WTC11 (cell line): ENCODE results near the gene DNPH1. TPM values are rescaled to one million over a fixed set of nuclear protein-coding genes. Genes with fewer than 3 reads are reported as not detected.

Experiments
- ATAC-seq: fragments of 200-7000 bp; cut with Tn5 transposase; 2 replicates; pipeline ENCODE4 v1.10.0; 2021; ENCODE audit warnings: mild to moderate bottlenecking, moderate library complexity
- CTCF ChIA-PET: fragments of 300-600 bp; sonication (Branson Sonifier 250); formaldehyde crosslinking; loops from one replicate; lab custom pipeline; 2021; ENCODE audit warnings: antibody characterized with exemption; lab: Charles Lee
- POLR2A ChIA-PET: fragments of 350-600 bp; sonication (Branson Sonifier 250); formaldehyde crosslinking; loops from one replicate; lab custom pipeline; 2021; ENCODE audit warnings: antibody characterized with exemption; lab: Charles Lee
- DNase-seq: peaks from one replicate; pipeline ENCODE4 v3.0.0; 2021; ENCODE audit warnings: low spot score
- H3K27ac Mint-ChIP-seq: 2 replicates; pipeline ENCODE4 v1.8.0; 2021; ENCODE audit warnings: mixed read lengths
- H3K27me3 Mint-ChIP-seq: 2 replicates; pipeline ENCODE4 v1.8.0; 2021; ENCODE audit warnings: low read depth, mild to moderate bottlenecking, moderate library complexity, mixed read lengths
- H3K36me3 Mint-ChIP-seq: 2 replicates; pipeline ENCODE4 v1.8.0; 2021; ENCODE audit warnings: mixed read lengths
- H3K4me1 Mint-ChIP-seq: 2 replicates; pipeline ENCODE4 v1.8.0; 2022; ENCODE audit warnings: mixed read lengths
- H3K4me3 Mint-ChIP-seq: 2 replicates; pipeline ENCODE4 v1.8.0; 2021; ENCODE audit warnings: mild to moderate bottlenecking, moderate library complexity, mixed read lengths
- H3K9me3 Mint-ChIP-seq: 2 replicates; pipeline ENCODE4 v1.8.0; 2021; ENCODE audit warnings: mixed read lengths
- ATF1 ChIP-seq: sonication (generic); formaldehyde crosslinking; IDR thresholded peaks from 2 replicates; pipeline ENCODE4 v1.8.1; 2023; ENCODE audit warnings: mild to moderate bottlenecking, moderate library complexity, missing genetic modification reagents
- ATF3 ChIP-seq: sonication (generic); formaldehyde crosslinking; conservative IDR thresholded peaks from 2 replicates; pipeline ENCODE4 v1.8.1; 2022; ENCODE audit warnings: mild to moderate bottlenecking, missing genetic modification reagents
- CREB1 ChIP-seq: sonication (generic); formaldehyde crosslinking; IDR thresholded peaks from 2 replicates; pipeline ENCODE4 v1.8.0; 2023; ENCODE audit warnings: mild to moderate bottlenecking, missing genetic modification reagents
- E2F1 ChIP-seq: sonication (generic); formaldehyde crosslinking; IDR thresholded peaks from 2 replicates; pipeline ENCODE4 v1.8.0; 2022; ENCODE audit warnings: mild to moderate bottlenecking, missing genetic modification reagents
- ELF4 ChIP-seq: sonication (generic); formaldehyde crosslinking; IDR thresholded peaks from 2 replicates; pipeline ENCODE4 v1.8.1; 2022; ENCODE audit warnings: low read depth, mild to moderate bottlenecking, moderate library complexity, missing genetic modification reagents
- FOXJ3 ChIP-seq: sonication (generic); formaldehyde crosslinking; IDR thresholded peaks from 2 replicates; pipeline ENCODE4 v1.9.0; 2021; ENCODE audit warnings: missing genetic modification reagents, mild to moderate bottlenecking, borderline replicate concordance
- FOXP1 ChIP-seq: sonication (generic); formaldehyde crosslinking; IDR thresholded peaks from 2 replicates; pipeline ENCODE4 v1.8.0; 2022; ENCODE audit warnings: missing genetic modification reagents, mild to moderate bottlenecking, moderate library complexity, borderline replicate concordance
- FOXP4 ChIP-seq: sonication (generic); formaldehyde crosslinking; IDR thresholded peaks from 2 replicates; pipeline ENCODE4 v1.8.0; 2022; ENCODE audit warnings: mild to moderate bottlenecking, missing genetic modification reagents
- GABPB1 ChIP-seq: sonication (generic); formaldehyde crosslinking; IDR thresholded peaks from 2 replicates; pipeline ENCODE4 v1.8.1; 2023; ENCODE audit warnings: mild to moderate bottlenecking, missing genetic modification reagents
- HMGA2 ChIP-seq: fragments of 250-450 bp; sonication (Bioruptor Pico); IDR thresholded peaks from 2 replicates; pipeline ENCODE4 v1.4.0; 2021; ENCODE audit warnings: mild to moderate bottlenecking, moderate library complexity
- MAX ChIP-seq: sonication (generic); formaldehyde crosslinking; IDR thresholded peaks from 2 replicates; pipeline ENCODE4 v1.8.0; 2022; ENCODE audit warnings: mild to moderate bottlenecking, missing genetic modification reagents
- MXD4 ChIP-seq: fragments of 250-450 bp; sonication (Bioruptor Pico); IDR thresholded peaks from 2 replicates; pipeline ENCODE4 v1.8.0; 2021; ENCODE audit warnings: mild to moderate bottlenecking, moderate library complexity, borderline replicate concordance
- NFYB ChIP-seq: sonication (generic); formaldehyde crosslinking; conservative IDR thresholded peaks from 2 replicates; pipeline ENCODE4 v1.8.0; 2022; ENCODE audit warnings: low read depth, missing genetic modification reagents
- NR3C1 ChIP-seq: sonication (generic); formaldehyde crosslinking; conservative IDR thresholded peaks from 2 replicates; pipeline ENCODE4 v1.8.1; 2023; ENCODE audit warnings: low read depth, mild to moderate bottlenecking, missing genetic modification reagents
- PRRX2 ChIP-seq: fragments of 250-450 bp; sonication (Bioruptor Pico); IDR thresholded peaks from 2 replicates; pipeline ENCODE4 v1.8.0; 2021; ENCODE audit warnings: mild to moderate bottlenecking
- RELA ChIP-seq: sonication (generic); formaldehyde crosslinking; IDR thresholded peaks from 2 replicates; pipeline ENCODE4 v1.8.1; 2022; ENCODE audit warnings: missing genetic modification reagents, mild to moderate bottlenecking, borderline replicate concordance
- SMAD4 ChIP-seq: sonication (generic); formaldehyde crosslinking; IDR thresholded peaks from 2 replicates; pipeline ENCODE4 v1.8.0; 2022; ENCODE audit warnings: mild to moderate bottlenecking, missing genetic modification reagents
- ZNF396 ChIP-seq: fragments of 250-450 bp; sonication (Bioruptor Pico); IDR thresholded peaks from 2 replicates; pipeline ENCODE4 v1.8.0; 2021; ENCODE audit warnings: mild to moderate bottlenecking, moderate library complexity, borderline replicate concordance
- ZNF671 ChIP-seq: fragments of 250-450 bp; sonication (Bioruptor Pico); IDR thresholded peaks from 2 replicates; pipeline ENCODE4 v1.8.0; 2021; ENCODE audit warnings: mild to moderate bottlenecking
- ZSCAN18 ChIP-seq: fragments of 250-450 bp; sonication (Bioruptor Pico); IDR thresholded peaks from 2 replicates; pipeline ENCODE4 v2.1.2; 2022; ENCODE audit warnings: mild to moderate bottlenecking, moderate library complexity
- total RNA-seq: library from RNA; stranded (reverse); gene quantifications from 3 replicates; pipeline ENCODE4 v1.2.3, GENCODE V29; 2021

The DNPH1 gene
- total RNA-seq, 1 experiment from 2014 or later, result 48.4 TPM

- no peak for ATAC-seq
Measured at GRCh38 chr6:43175676-43176422, 53.4 kb downstream of the DNPH1 start.

More at GRCh38 chr6:43175676-43176422, 53.4 kb downstream of the DNPH1 start:
- POLR2A ChIA-PET, result interaction anchor here (1.5 kb wide), 1 partner anchor 116 kb away, joined by 4 read pairs; the partner anchor contains the start of genes KLC4 and MRPL2
- Mint-ChIP-seq H3K27ac (no peak overlapping the region), H3K4me1 (peaks cover 25% of the 10 kb centered on the region), H3K4me3 (no peak overlapping the region), H3K9me3 (no peaks in the 10 kb centered on the region), H3K27me3 (peaks cover 9% of the 10 kb centered on the region), H3K36me3 (peaks cover 36% of the 10 kb centered on the region)
- TF ChIP-seq RELA (CRISPR knock-in tag) (no peak), MXD4 (CRISPR knock-in tag) (no peak), NFYB (CRISPR knock-in tag) (no peak), ZNF671 (no peak), GABPB1 (CRISPR knock-in tag) (no peak), FOXJ3 (no peak), ZNF396 (CRISPR knock-in tag) (no peak), SMAD4 (CRISPR knock-in tag) (no peak), ZSCAN18 (CRISPR knock-in tag) (no peak), CREB1 (no peak), E2F1 (no peak), ELF4 (CRISPR knock-in tag) (no peak), HMGA2 (CRISPR knock-in tag) (no peak), FOXP1 (no peak), ATF1 (CRISPR knock-in tag) (no peak), FOXP4 (CRISPR knock-in tag) (no peak), NR3C1 (no peak), ATF3 (CRISPR knock-in tag) (no peak), MAX (CRISPR knock-in tag) (no peak), PRRX2 (CRISPR knock-in tag) (no peak)
- CTCF ChIA-PET, result no interaction called here
- no peak for DNase-seq

Other genes with a start within 250 kb of the DNPH1 start
- gene PPP2R5D, start 244.9 kb downstream of the DNPH1 start, total RNA-seq, result 47.5 to 52.7 TPM (median 49.0 TPM) in 3 replicates
- 85.0 to 91.2 TPM (median 86.5 TPM) in 3 replicates for gene MEA1, start 215.5 kb downstream of the DNPH1 start, total RNA-seq
- 157 to 172 TPM (median 169 TPM) in 3 replicates for gene KLHDC3, start 215.2 kb downstream of the DNPH1 start, total RNA-seq
- gene RRP36, start 207.9 kb downstream of the DNPH1 start, total RNA-seq, result 65.6 to 81.0 TPM (median 67.9 TPM) in 3 replicates
- gene CUL7, start 175.6 kb downstream of the DNPH1 start, total RNA-seq, result 20.8 to 27.9 TPM (median 27.0 TPM) in 3 replicates
- 107 to 131 TPM (median 112 TPM) in 3 replicates for gene MRPL2, start 170.0 kb downstream of the DNPH1 start, total RNA-seq
- gene KLC4, start 169.8 kb downstream of the DNPH1 start, total RNA-seq, result 31.2 to 36.4 TPM (median 35.7 TPM) in 3 replicates
- gene PTK7, start 153.2 kb downstream of the DNPH1 start, total RNA-seq, result 151 to 165 TPM (median 160 TPM) in 3 replicates
- gene SRF, start 58.2 kb downstream of the DNPH1 start, total RNA-seq, result 43.9 to 46.2 TPM (median 45.3 TPM) in 3 replicates
- gene CUL9, start 47.3 kb downstream of the DNPH1 start, total RNA-seq, result 15.2 to 20.5 TPM (median 19.2 TPM) in 3 replicates
- 0.66 to 0.78 TPM (median 0.68 TPM) in 3 replicates for gene TTBK1, start 14.0 kb upstream of the DNPH1 start, total RNA-seq
- gene SLC22A7, start 68.8 kb upstream of the DNPH1 start, total RNA-seq, result not detected in 3 replicates
- gene CRIP3, start 79.3 kb upstream of the DNPH1 start, total RNA-seq, result 44.7 to 48.9 TPM (median 45.6 TPM) in 3 replicates
- 19.0 to 24.3 TPM (median 19.7 TPM) in 3 replicates for gene ZNF318, start 140.2 kb upstream of the DNPH1 start, total RNA-seq
- gene ABCC10, start 198.1 kb upstream of the DNPH1 start, total RNA-seq, result 23.8 to 26.6 TPM (median 25.5 TPM) in 3 replicates
- gene DLK2, start 226.1 kb upstream of the DNPH1 start, total RNA-seq, result 0.18 to 0.81 TPM (median 0.37 TPM) in 3 replicates
- 40.2 to 40.8 TPM (median 40.4 TPM) in 3 replicates for gene TJAP1, start 248.1 kb upstream of the DNPH1 start, total RNA-seq